Fibroblast of lung (primary cell): Measurements from ENCODE around the gene THOC2.

Source experiments
- EZH2 ChIP-seq: IDR thresholded peaks from 2 replicates; pipeline ENCODE4 v1.5.1; 2012; ENCODE audit warnings: low read length, control low read depth, mild to moderate bottlenecking; ENCODE audit errors: missing control alignments
- TF ChIP-seq, protein P1 (sequence below), 2 donors: IDR thresholded peaks in 1 of 2; conservative IDR thresholded peaks in 1 of 2; 1 replicate in 1 of 2; 2 replicates in 1 of 2; pipeline ENCODE4 v1.5.1; 2011 to 2012; ENCODE audit warnings: low read length in 2 of 2, control low read depth in 1 of 2, inconsistent platforms in 1 of 2, low read depth in 1 of 2, mild to moderate bottlenecking in 1 of 2

DNA sequence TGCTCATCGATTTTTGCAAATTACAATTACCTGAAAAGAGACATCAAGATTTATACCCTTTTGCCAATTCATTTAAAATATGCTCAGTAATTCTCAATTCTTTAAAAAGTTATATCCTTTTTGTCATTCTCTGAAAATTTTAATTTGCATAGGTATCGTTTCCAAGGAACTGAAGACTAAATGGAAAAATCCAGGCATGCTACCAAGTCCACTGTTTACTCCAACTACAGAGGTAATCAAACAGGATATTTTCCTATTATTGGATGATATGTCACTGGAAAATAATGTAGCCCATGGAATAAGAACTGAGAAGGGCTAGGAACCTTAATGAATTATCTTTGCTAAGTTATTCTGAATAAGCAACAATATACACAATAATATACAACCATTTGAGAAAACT is 132.7 kb downstream of the THOC2 start:
- TF ChIP-seq, protein P1, sequence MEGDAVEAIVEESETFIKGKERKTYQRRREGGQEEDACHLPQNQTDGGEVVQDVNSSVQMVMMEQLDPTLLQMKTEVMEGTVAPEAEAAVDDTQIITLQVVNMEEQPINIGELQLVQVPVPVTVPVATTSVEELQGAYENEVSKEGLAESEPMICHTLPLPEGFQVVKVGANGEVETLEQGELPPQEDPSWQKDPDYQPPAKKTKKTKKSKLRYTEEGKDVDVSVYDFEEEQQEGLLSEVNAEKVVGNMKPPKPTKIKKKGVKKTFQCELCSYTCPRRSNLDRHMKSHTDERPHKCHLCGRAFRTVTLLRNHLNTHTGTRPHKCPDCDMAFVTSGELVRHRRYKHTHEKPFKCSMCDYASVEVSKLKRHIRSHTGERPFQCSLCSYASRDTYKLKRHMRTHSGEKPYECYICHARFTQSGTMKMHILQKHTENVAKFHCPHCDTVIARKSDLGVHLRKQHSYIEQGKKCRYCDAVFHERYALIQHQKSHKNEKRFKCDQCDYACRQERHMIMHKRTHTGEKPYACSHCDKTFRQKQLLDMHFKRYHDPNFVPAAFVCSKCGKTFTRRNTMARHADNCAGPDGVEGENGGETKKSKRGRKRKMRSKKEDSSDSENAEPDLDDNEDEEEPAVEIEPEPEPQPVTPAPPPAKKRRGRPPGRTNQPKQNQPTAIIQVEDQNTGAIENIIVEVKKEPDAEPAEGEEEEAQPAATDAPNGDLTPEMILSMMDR (conservative IDR thresholded peaks at IDR 0.05 in 1 of 2, IDR thresholded peaks at IDR 0.05 in 1 of 2; ENCODE audit: low read depth in 1 of 2, low read length in 2 of 2): no peak
- TF ChIP-seq EZH2: no peak
